B cell (primary cell): ENCODE data around the gene FEZF2. TPM values are rescaled to one million over a fixed set of nuclear protein-coding genes. Genes with fewer than 3 reads are reported as not detected.

ENCODE experiments used
- ATAC-seq: fragments of 200-7000 bp; cut with Tn5 transposase; one replicate; pipeline ENCODE4 v1.10.0; 2021; ENCODE audit warnings: low read depth, mild to moderate bottlenecking, moderate number of reproducible peaks, moderate library complexity
- CTCF ChIA-PET: fragments of 350-600 bp; sonication (Branson Sonifier 250); formaldehyde crosslinking; loops from one replicate; lab custom pipeline; 2021; ENCODE audit warnings: antibody characterized with exemption, inconsistent platforms; lab: Charles Lee
- POLR2A ChIA-PET: fragments of 350-600 bp; sonication (Branson Sonifier 250); formaldehyde crosslinking; loops from one replicate; lab custom pipeline; 2021; ENCODE audit warnings: antibody characterized with exemption; lab: Charles Lee
- DNase-seq: peaks from one replicate; pipeline ENCODE4 v3.0.0; 2013
- H2AFZ ChIP-seq: 2 replicates; pipeline ENCODE4 v1.6.1; 2012; ENCODE audit warnings: mild to moderate bottlenecking, low read depth, low read length; ENCODE audit not compliant: insufficient read depth, poor library complexity, severe bottlenecking
- H3K27ac ChIP-seq, 2 donors: 1 replicate in 1 of 2; 2 replicates in 1 of 2; pipeline ENCODE4 v1.5.1; 2012 to 2013; ENCODE audit warnings: low read length in 2 of 2, mild to moderate bottlenecking in 2 of 2, moderate library complexity in 1 of 2
- H3K27me3 ChIP-seq, 4 experiments: fragments of 200-600 bp in 1 of 4; sonication (generic) in 1 of 4; replicated peaks in 1 of 4; 1 replicate in 2 of 4; 2 replicates in 2 of 4; pipeline versions ENCODE4 v1.6.1 to v1.7.0; 2013 to 2016; ENCODE audit warnings: low read length in 3 of 4, mild to moderate bottlenecking in 2 of 4, mixed read lengths in 1 of 4, moderate library complexity in 1 of 4; ENCODE audit not compliant: insufficient read depth in 4 of 4, control insufficient read depth in 3 of 4; ENCODE audit errors: control extremely low read depth in 1 of 4
- H3K36me3 ChIP-seq, 2 experiments: replicated peaks in 1 of 2; 1 replicate in 1 of 2; 2 replicates in 1 of 2; pipeline versions ENCODE4 v1.6.1 to v1.7.1; 2013; ENCODE audit warnings: low read length in 1 of 2; ENCODE audit not compliant: insufficient read depth in 2 of 2, control insufficient read depth in 1 of 2; ENCODE audit errors: control extremely low read depth in 1 of 2, extremely low read depth in 1 of 2
- H3K4me1 ChIP-seq, 2 donors: fragments of 200-600 bp in 1 of 2; sonication (generic) in 1 of 2; 1 replicate in 1 of 2; 2 replicates in 1 of 2; pipeline versions ENCODE4 v1.5.1 to v1.6.1; 2013 to 2017; ENCODE audit warnings: low read length in 2 of 2; ENCODE audit not compliant: control insufficient read depth in 2 of 2, insufficient read depth in 2 of 2
- H3K4me2 ChIP-seq: replicated peaks from 2 replicates; pipeline ENCODE3; 2012; ENCODE audit warnings: mild to moderate bottlenecking, low read depth, low read length; ENCODE audit not compliant: poor library complexity, severe bottlenecking
- H3K4me3 ChIP-seq, 5 experiments: fragments of 200-600 bp in 1 of 5; sonication (generic) in 1 of 5; 1 replicate in 3 of 5; 2 replicates in 2 of 5; pipeline versions ENCODE4 v1.5.1 to v1.7.0; 2011 to 2016; ENCODE audit warnings: low read length in 4 of 5, mild to moderate bottlenecking in 4 of 5, low read depth in 2 of 5, control low read depth in 1 of 5, moderate library complexity in 1 of 5; ENCODE audit not compliant: insufficient read depth in 1 of 5; ENCODE audit errors: control extremely low read depth in 1 of 5, extremely low read depth in 1 of 5
- H3K79me2 ChIP-seq: fragments of 200-600 bp; sonication (generic); one replicate; pipeline ENCODE4 v1.6.0; 2016; ENCODE audit warnings: low read length; ENCODE audit not compliant: control insufficient read depth, insufficient read depth
- H3K9ac ChIP-seq: fragments of 200-600 bp; sonication (generic); 2 replicates; pipeline ENCODE4 v1.6.1; 2017; ENCODE audit warnings: mild to moderate bottlenecking, low read length, moderate library complexity
- H3K9me3 ChIP-seq, 3 donors: one replicate each; pipeline versions ENCODE4 v1.6.1 to v1.7.1; 2013; ENCODE audit warnings: low read length in 2 of 3; ENCODE audit not compliant: control insufficient read depth in 2 of 3, insufficient read depth in 1 of 3; ENCODE audit errors: control extremely low read depth in 1 of 3
- H4K20me1 ChIP-seq: 2 replicates; pipeline ENCODE4 v1.6.0; 2012; ENCODE audit warnings: mild to moderate bottlenecking, low read length; ENCODE audit not compliant: insufficient read depth, control insufficient read depth, poor library complexity, severe bottlenecking
- H3K27ac Mint-ChIP-seq: one replicate; pipeline ENCODE4 v1.8.0; 2021; ENCODE audit warnings: mixed read lengths
- H3K27me3 Mint-ChIP-seq: one replicate; pipeline ENCODE4 v1.8.0; 2021; ENCODE audit warnings: mixed read lengths
- H3K4me1 Mint-ChIP-seq: one replicate; pipeline ENCODE4 v1.8.0; 2021; ENCODE audit warnings: mixed read lengths
- H3K4me3 Mint-ChIP-seq: one replicate; pipeline ENCODE4 v1.8.0; 2021; ENCODE audit warnings: mixed read lengths
- H3K9me3 Mint-ChIP-seq: one replicate; pipeline ENCODE4 v1.8.0; 2022; ENCODE audit warnings: mixed read lengths; ENCODE audit not compliant: insufficient read depth
- CTCF ChIP-seq: fragments of 200-600 bp; IDR thresholded peaks from one replicate; pipeline ENCODE4 v1.8.0; 2022; ENCODE audit warnings: antibody characterized with exemption, mild to moderate bottlenecking
- EZH2 ChIP-seq: IDR thresholded peaks from 2 replicates; pipeline ENCODE4 v1.6.1; 2012; ENCODE audit warnings: borderline replicate concordance, low read depth, mild to moderate bottlenecking, moderate library complexity, low read length; ENCODE audit not compliant: insufficient read depth, poor library complexity, severe bottlenecking
- WGBS: methylation state at CpG from one replicate; pipeline ENCODE4 v1.1.5; 2013; ENCODE audit warnings: missing lambda C conversion rate; ENCODE audit not compliant: insufficient coverage; 5-methylcytosine and 5-hydroxymethylcytosine counted together
- intact Hi-C: fragments of 100-400 bp; cut with micrococcal nuclease; formaldehyde crosslinking; loops from one replicate; pipeline ENCODE4 v1.10.0; 2022
- polyA plus RNA-seq: library from polyadenylated mRNA; depleted of rRNA; stranded (reverse); fragments of >200 nt; gene quantifications from 2 replicates; pipeline ENCODE4 v1.2.3, GENCODE V29; 2012
- total RNA-seq, 2 donors: library from RNA; stranded (reverse); fragments of 120-200 nt in 1 of 2; gene quantifications; 1 replicate in 1 of 2; 2 replicates in 1 of 2; pipeline versions ENCODE4 v1.2.3 to v1.2.4, GENCODE V29; 2013 to 2022

The FEZF2 gene
- total and polyA plus RNA-seq, 2 donors (not counting 1 experiment from before 2014, with no cell fraction given) = not detected

DNA sequence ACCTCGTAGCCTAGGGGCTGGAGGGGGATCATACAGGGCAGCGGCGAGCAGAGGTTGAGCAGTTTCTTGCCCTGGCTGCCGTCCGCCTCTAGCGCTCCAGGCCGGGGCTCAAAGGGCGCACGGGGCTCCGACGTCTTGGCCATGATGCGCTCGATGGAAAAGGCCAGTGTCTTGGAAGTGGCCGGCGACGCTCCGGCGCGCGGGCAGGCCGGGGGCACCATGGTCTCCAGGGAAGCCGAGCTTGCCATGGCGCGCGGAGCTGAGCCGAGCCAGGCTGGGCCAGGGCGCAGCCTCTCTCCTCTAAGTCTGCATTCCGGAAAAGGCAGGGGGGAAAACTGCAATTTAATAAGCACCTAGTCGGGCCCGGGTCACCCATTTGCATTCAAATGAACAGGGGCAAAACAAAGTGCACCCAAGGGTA is 719 bp downstream of the FEZF2 start:
- H3K79me2 ChIP-seq = no peaks in the 10 kb centered on the region
- H3K27ac ChIP-seq = no peak overlapping the region
- peaks cover 72% of the 10 kb centered on the region for H3K27me3 Mint-ChIP-seq
- H3K4me3 Mint-ChIP-seq = no peak overlapping the region
- DNase-seq (no peak), ATAC-seq (no peak)
- WGBS = 11% methylated on average over 29 of the region's 30 CpGs
- no peaks in the 10 kb centered on the region for H3K4me1 ChIP-seq
- H3K27ac Mint-ChIP-seq = no peak overlapping the region
- H2AFZ ChIP-seq = no peak overlapping the region
- H3K27me3 ChIP-seq = peaks cover 0 to 77% (median 33%) of the 10 kb centered on the region in 4 experiments
- H3K36me3 ChIP-seq = no peaks in the 10 kb centered on the region
- ChIA-PET POLR2A (no interaction called here), CTCF (no interaction called here)
- H4K20me1 ChIP-seq = no peaks in the 10 kb centered on the region
- no peak overlapping the region for H3K9ac ChIP-seq
- H3K9me3 ChIP-seq = peaks cover 0 to 46% (median 0%) of the 10 kb centered on the region in 3 donors
- H3K4me1 Mint-ChIP-seq = peaks cover 4% of the 10 kb centered on the region
- no peak overlapping the region for H3K4me3 ChIP-seq
- intact Hi-C loops = no loop called here
- no peaks in the 10 kb centered on the region for H3K9me3 Mint-ChIP-seq
- TF ChIP-seq EZH2 = no peak
- TF ChIP-seq CTCF = no peak
- no peak overlapping the region for H3K4me2 ChIP-seq

GRCh38 chr3:62371720-62372591 is 1.4 kb downstream of the FEZF2 start:
- CTCF ChIA-PET = no interaction called here
- no peak overlapping the region for H3K4me2 ChIP-seq
- H3K27ac ChIP-seq = no peak overlapping the region
- H2AFZ ChIP-seq = no peak overlapping the region
- H3K9me3 ChIP-seq = peaks cover 0 to 43% (median 0%) of the 10 kb centered on the region in 3 donors
- Mint-ChIP-seq H3K27me3 (peaks cover 74% of the 10 kb centered on the region), H3K4me3 (no peak overlapping the region), H3K4me1 (peaks cover 4% of the 10 kb centered on the region), H3K9me3 (no peaks in the 10 kb centered on the region), H3K27ac (no peak overlapping the region)
- intact Hi-C loops = no loop called here
- no peak overlapping the region for H3K4me3 ChIP-seq
- no peaks in the 10 kb centered on the region for H3K79me2 ChIP-seq
- H3K36me3 ChIP-seq = no peaks in the 10 kb centered on the region
- DNase-seq = no peak
- peaks cover 0 to 76% (median 31%) of the 10 kb centered on the region in 4 experiments for H3K27me3 ChIP-seq
- ATAC-seq = no peak
- WGBS = 11% methylated on average over 65 of the region's 66 CpGs
- no peak overlapping the region for H3K9ac ChIP-seq
- POLR2A ChIA-PET = no interaction called here
- H3K4me1 ChIP-seq = no peaks in the 10 kb centered on the region
- H4K20me1 ChIP-seq = no peaks in the 10 kb centered on the region
- no peak for TF ChIP-seq CTCF
- no peak for TF ChIP-seq EZH2
